H1 (cell line): ENCODE results near the gene SRGAP3. TPM values are rescaled to one million over a fixed set of nuclear protein-coding genes. Genes with fewer than 3 reads are reported as not detected.

ENCODE experiments used
- ATF3 ChIP-seq: IDR thresholded peaks from 2 replicates; pipeline ENCODE4 v1.6.1; 2011; ENCODE audit warnings: low read depth, mild to moderate bottlenecking, low read length; ENCODE audit not compliant: insufficient read depth
- polyA plus RNA-seq, 7 experiments: library from polyadenylated mRNA; depleted of rRNA in 3 of 7; stranded (reverse) in 5 of 7; unstranded in 2 of 7; fragments of >200 nt in 5 of 7; fragments of 200-250 nt in 2 of 7; gene quantifications; 1 replicate in 5 of 7; 2 replicates in 1 of 7; 4 replicates in 1 of 7; pipeline versions ENCODE4 v1.2.1 to v1.2.3, GENCODE V29; 2011 to 2013; ENCODE audit warnings: missing spikeins in 2 of 7, mixed read lengths in 2 of 7
- total RNA-seq: library from RNA; stranded (reverse); fragmentation: NEBNext Ultra II Directional; extraction: Animal tissue kit (Norgen Biotek cat#: 25700); gene quantifications from 2 replicates; pipeline ENCODE4 v1.2.1, GENCODE V29; 2021

Gene SRGAP3
- total and polyA plus RNA-seq, 2 of the 8 experiments (the other 6 are each of a cell fraction or from before 2014, with no cell fraction given), result 5.8 to 11.4 TPM

DNA sequence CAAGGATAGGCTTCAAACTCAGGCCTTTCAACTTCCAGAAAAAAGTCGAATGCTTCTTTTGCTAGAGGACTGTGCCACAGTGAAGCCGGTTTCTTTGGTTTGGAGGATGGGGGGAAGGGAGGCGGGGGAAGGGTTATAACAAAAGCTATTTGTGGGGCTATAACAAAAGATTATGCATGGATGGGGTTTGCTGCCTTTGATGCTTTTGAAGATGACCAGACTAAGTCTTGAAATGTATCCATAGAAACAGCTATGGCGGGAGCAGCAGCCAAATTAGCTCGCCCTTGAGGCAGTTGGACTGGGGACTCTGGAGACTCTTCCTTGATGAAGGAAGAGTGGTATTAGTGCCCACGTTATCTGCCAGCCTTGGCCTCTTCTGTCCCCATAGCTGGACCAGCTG, 47.5 kb downstream of the SRGAP3 start (continued):
- TF ChIP-seq ATF3, result no peak
